HepG2 (cell line): ENCODE data around the gene PLEKHB2. TPM values are rescaled to one million over a fixed set of nuclear protein-coding genes. Genes with fewer than 3 reads are reported as not detected.

Source experiments
- CENPBD1 ChIP-seq: sonication (generic); formaldehyde crosslinking; IDR thresholded peaks from 2 replicates; pipeline ENCODE4 v1.8.0; 2022; ENCODE audit warnings: missing genetic modification reagents, low read depth, mild to moderate bottlenecking, borderline replicate concordance
- HMG20A ChIP-seq: IDR thresholded peaks from 2 replicates; pipeline ENCODE4 v1.6.1; 2016; ENCODE audit warnings: borderline replicate concordance
- JARID2 ChIP-seq: sonication (generic); formaldehyde crosslinking; IDR thresholded peaks from 2 replicates; pipeline ENCODE4 v1.8.1; 2023; ENCODE audit warnings: missing genetic modification reagents, inconsistent platforms; ENCODE audit not compliant: insufficient replicate concordance
- MBNL3 ChIP-seq: fragments of 250-450 bp; sonication (Bioruptor Pico); conservative IDR thresholded peaks from 2 replicates; pipeline ENCODE4 v1.8.0; 2022; ENCODE audit warnings: mild to moderate bottlenecking, inconsistent platforms
- NCOA5 ChIP-seq: sonication (generic); formaldehyde crosslinking; IDR thresholded peaks from 2 replicates; pipeline ENCODE4 v1.4.0; 2020; ENCODE audit warnings: missing genetic modification reagents
- PAXIP1 ChIP-seq: sonication (generic); formaldehyde crosslinking; conservative IDR thresholded peaks from 2 replicates; pipeline ENCODE4 v1.4.0; 2020; ENCODE audit warnings: mild to moderate bottlenecking, missing genetic modification reagents, moderate library complexity
- PREB ChIP-seq: sonication (generic); formaldehyde crosslinking; IDR thresholded peaks from 2 replicates; pipeline ENCODE4 v1.4.0; 2020; ENCODE audit warnings: missing genetic modification reagents
- RAD21 ChIP-seq: fragments of 450-650 bp; formaldehyde crosslinking; IDR thresholded peaks from 2 replicates; pipeline ENCODE4 v1.5.0; 2020; ENCODE audit warnings: mild to moderate bottlenecking
- REL ChIP-seq: sonication (generic); formaldehyde crosslinking; conservative IDR thresholded peaks from 2 replicates; pipeline ENCODE4 v1.8.0; 2022; ENCODE audit warnings: mild to moderate bottlenecking, missing genetic modification reagents, moderate library complexity
- RFXAP ChIP-seq: sonication (generic); formaldehyde crosslinking; IDR thresholded peaks from 2 replicates; pipeline ENCODE4 v1.4.0; 2020; ENCODE audit warnings: missing genetic modification reagents, borderline replicate concordance
- SPEN ChIP-seq: sonication (generic); formaldehyde crosslinking; IDR thresholded peaks from 2 replicates; pipeline ENCODE4 v1.5.1; 2020; ENCODE audit warnings: low read depth, mild to moderate bottlenecking, missing genetic modification reagents
- ZNF263 ChIP-seq: sonication (generic); formaldehyde crosslinking; IDR thresholded peaks from 2 replicates; pipeline ENCODE4 v1.4.0; 2020; ENCODE audit warnings: missing genetic modification reagents
- ZNF335 ChIP-seq: sonication (generic); formaldehyde crosslinking; IDR thresholded peaks from 2 replicates; pipeline ENCODE4 v1.4.0; 2020; ENCODE audit warnings: missing genetic modification reagents
- ZNF407 ChIP-seq: sonication (generic); formaldehyde crosslinking; IDR thresholded peaks from one replicate; pipeline ENCODE4 v1.5.1; 2020; ENCODE audit warnings: mild to moderate bottlenecking, missing genetic modification reagents; ENCODE audit errors: not compliant biosample characterization
- ZNF747 ChIP-seq: sonication (generic); formaldehyde crosslinking; IDR thresholded peaks from 2 replicates; pipeline ENCODE4 v1.8.1; 2023; ENCODE audit warnings: missing genetic modification reagents, mild to moderate bottlenecking, borderline replicate concordance
- ZNF788 ChIP-seq: sonication (generic); formaldehyde crosslinking; IDR thresholded peaks from 2 replicates; pipeline ENCODE4 v1.5.0; 2020; ENCODE audit warnings: mild to moderate bottlenecking, missing genetic modification reagents, borderline replicate concordance
- polyA plus RNA-seq, 8 experiments: library from polyadenylated mRNA; depleted of rRNA in 3 of 8; stranded (reverse) in 7 of 8; unstranded in 1 of 8; fragments of >200 nt; fragmentation: Illumina TruSeq in 4 of 8; extraction: Trizol in 4 of 8; gene quantifications; 2 replicates each; pipeline versions ENCODE4 v1.2.1 to v1.2.3, GENCODE V29; 2011 to 2016; ENCODE audit warnings: low read depth in 4 of 8, missing spikeins in 1 of 8, mixed read lengths in 1 of 8; ENCODE audit not compliant: insufficient read depth in 1 of 8
- total RNA-seq, 5 experiments: library from RNA; depleted of rRNA; stranded (reverse); fragments of >200 nt; fragmentation: Illumina TruSeq; extraction: Trizol; gene quantifications; 2 replicates each; pipeline ENCODE4 v1.2.3, GENCODE V29; 2016; ENCODE audit warnings: low read depth in 1 of 5

PLEKHB2 gene
- total and polyA plus RNA-seq, 2 of the 13 experiments (the other 11 are each of a cell fraction or from before 2014, with no cell fraction given): 73.0 to 78.9 TPM

- TF ChIP-seq ZNF407 (CRISPR knock-in tag): peak; percentile 69
- no peak for TF ChIP-seq SPEN (CRISPR knock-in tag)
- TF ChIP-seq ZNF747: peak; percentile 61; the same call in 1 of the 2 replicates
- TF ChIP-seq HMG20A: no peak
- TF ChIP-seq ZNF788 (CRISPR knock-in tag): no peak
- no peak for TF ChIP-seq NCOA5 (CRISPR knock-in tag)
- no peak for TF ChIP-seq PREB (CRISPR knock-in tag)
- no peak for TF ChIP-seq JARID2 (CRISPR knock-in tag)
- no peak for TF ChIP-seq ZNF335 (CRISPR knock-in tag)
- no peak for TF ChIP-seq REL (CRISPR knock-in tag)
- no peak for TF ChIP-seq RFXAP (CRISPR knock-in tag)
- TF ChIP-seq RAD21 (CRISPR knock-in tag): peak; percentile 96
- TF ChIP-seq ZNF263: no peak
- TF ChIP-seq PAXIP1 (CRISPR knock-in tag): no peak
- no peak for TF ChIP-seq MBNL3 (CRISPR knock-in tag)
- TF ChIP-seq CENPBD1: no peak
These were observed 49.0 kb downstream of the PLEKHB2 start (continued) for GRCh38 chr2:131154071-131154531.
